Adrenal gland (tissue), 12 donors: Measurements from ENCODE around the gene MAD2L1BP. TPM values are rescaled to one million over a fixed set of nuclear protein-coding genes. Genes with fewer than 3 reads are reported as not detected.

Experiments used
- DNase-seq, 7 donors: peaks; one replicate each; pipeline ENCODE4 v3.0.0-alpha.2; 2019 to 2020
- H3K27ac ChIP-seq, 5 donors: fragments of 200-600 bp; sonication (generic) in 4 of 5; 1 replicate in 3 of 5; 2 replicates in 2 of 5; pipeline versions ENCODE4 v1.5.1 to v1.8.0; 2016 to 2020; ENCODE audit warnings: mild to moderate bottlenecking in 1 of 5
- H3K27me3 ChIP-seq: fragments of 200-600 bp; 2 replicates; pipeline ENCODE4 v1.8.0; 2021
- H3K36me3 ChIP-seq, 2 donors: fragments of 200-600 bp; replicated peaks in 1 of 2; 1 replicate in 1 of 2; 2 replicates in 1 of 2; pipeline versions ENCODE4 v1.5.1 to v1.8.0; 2018 to 2022
- H3K4me1 ChIP-seq, 2 donors: fragments of 200-600 bp; replicated peaks in 1 of 2; 1 replicate in 1 of 2; 2 replicates in 1 of 2; pipeline versions ENCODE4 v1.5.1 to v1.8.0; 2018 to 2021
- H3K4me3 ChIP-seq, 4 donors: fragments of 200-600 bp; sonication (generic) in 3 of 4; one replicate each; pipeline ENCODE4 v1.5.1; 2016 to 2018
- H3K9me3 ChIP-seq, 3 donors: fragments of 200-600 bp; sonication (generic) in 1 of 3; replicated peaks in 1 of 3; 1 replicate in 2 of 3; 2 replicates in 1 of 3; pipeline versions ENCODE4 v1.5.1 to v1.8.0; 2016 to 2021
- CTCF ChIP-seq, 6 experiments: fragments of 450-650 bp in 4 of 6; fragments of 200-600 bp in 2 of 6; sonication (generic) in 1 of 6; IDR thresholded peaks; 1 replicate in 5 of 6; 2 replicates in 1 of 6; pipeline versions ENCODE4 v1.5.1 to v1.8.0; 2016 to 2021; ENCODE audit warnings: antibody characterized with exemption in 6 of 6, mild to moderate bottlenecking in 2 of 6, moderate library complexity in 1 of 6
- POLR2A ChIP-seq, 2 donors: fragments of 450-650 bp; IDR thresholded peaks; one replicate each; pipeline ENCODE4 v1.6.1; 2017; ENCODE audit warnings: antibody characterized with exemption in 2 of 2, mild to moderate bottlenecking in 2 of 2, moderate library complexity in 1 of 2
- WGBS, 4 donors: extraction: QIAGEN DNeasy Blood & Tissue Kit in 2 of 4; methylation state at CpG; one replicate each; pipeline versions ENCODE4 v1.1.5 to v1.1.7; 2013 to 2017; 5-methylcytosine and 5-hydroxymethylcytosine counted together
- intact Hi-C, 2 donors: fragments of 100-400 bp; cut with DNase I; formaldehyde crosslinking; loops; one replicate each; pipeline versions ENCODE4 v1.14.1 to v1.15.0; 2022 to 2023
- polyA plus RNA-seq, 3 donors: library from polyadenylated mRNA; stranded (reverse); fragments of 200-250 nt in 2 of 3; fragments of 350-450 nt in 1 of 3; fragmentation: Illumina TruSeq in 1 of 3; extraction: RNeasy Lipid Tissue Mini Kit (QIAGEN cat#74804) in 1 of 3; gene quantifications; one replicate each; pipeline ENCODE4 v1.2.3, GENCODE V29; 2013 to 2014
- total RNA-seq, 9 donors: library from RNA; depleted of rRNA in 4 of 9; stranded (reverse); fragments of >200 nt in 4 of 9; fragments of 120-200 nt in 1 of 9; fragmentation: NEBNext Ultra II Directional in 1 of 9; extraction: Animal tissue kit (Norgen Biotek cat#: 25700) in 1 of 9; gene quantifications; one replicate each; pipeline versions ENCODE4 v1.1.0 to v1.2.4, GENCODE V29; 2013 to 2023
- donor health status: healthy with polysubstance abuse.
- donor health status: Bipolar disorder and iron deficiency.
- donor health status: DM: yes; HTN: yes; CAD: no.
- donor health status: DM: no; HTN: no; CAD: no.
- donor health status: DM: no; HTN: no; CAD: no.
- donor health status: DM: yes; HTN: yes; CAD: no.

The MAD2L1BP gene
- total and polyA plus RNA-seq, 12 donors = 15.2 to 112 (median 27.2) TPM

DNA sequence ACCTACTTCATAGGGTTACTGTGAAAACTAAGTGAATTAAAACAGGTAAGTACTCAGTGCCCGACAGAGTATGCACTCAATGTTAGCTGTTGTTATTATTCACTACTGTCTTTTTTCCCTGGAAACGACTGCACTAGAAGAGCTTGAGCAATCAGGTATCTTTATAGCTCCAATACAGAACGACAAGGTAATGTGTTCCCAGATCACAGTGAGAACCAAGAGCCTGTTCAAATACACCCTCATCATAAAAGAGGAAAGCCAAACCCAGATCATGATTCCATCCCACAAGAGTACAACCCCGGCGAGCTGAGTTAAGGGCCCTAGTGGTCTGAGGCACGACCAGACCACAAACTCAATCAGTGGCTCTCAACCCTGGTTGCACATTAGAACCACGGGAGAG lies 42.1 kb downstream of the MAD2L1BP start:
- Histone ChIP-seq H3K27ac (no peak overlapping the region), H3K27me3 (no peaks in the 10 kb centered on the region), H3K4me1 (peaks cover 13% of the 10 kb centered on the region in 2 donors), H3K9me3 (no peaks in the 10 kb centered on the region), H3K36me3 (peaks cover 0 to 68% of the 10 kb centered on the region in 2 donors), H3K4me3 (no peak overlapping the region)
- WGBS, 4 donors = 83 to 88% (median 87%) methylated on average over 7 of the region's 7 CpGs
- DNase-seq = no peak
- no peak for TF ChIP-seq POLR2A (IDR thresholded peaks at IDR 0.05)
- TF ChIP-seq CTCF (IDR thresholded peaks at IDR 0.05) = no peak
- intact Hi-C loops = no loop called here

GRCh38 chr6:43678341-43678740 lies 42.7 kb downstream of the MAD2L1BP start:
- H3K4me3 ChIP-seq = no peak overlapping the region
- WGBS, 4 donors = 88 to 94% (median 91%) methylated on average over 7 of the region's 7 CpGs
- TF ChIP-seq CTCF (IDR thresholded peaks at IDR 0.05) (no peak), POLR2A (IDR thresholded peaks at IDR 0.05) (no peak)
- no peak for DNase-seq
- peaks cover 7 to 8% of the 10 kb centered on the region in 2 donors for H3K4me1 ChIP-seq
- H3K36me3 ChIP-seq = peaks cover 0 to 67% of the 10 kb centered on the region in 2 donors
- no peaks in the 10 kb centered on the region for H3K9me3 ChIP-seq
- intact Hi-C loops = no loop called here
- H3K27me3 ChIP-seq = no peaks in the 10 kb centered on the region
- no peak overlapping the region for H3K27ac ChIP-seq

DNA sequence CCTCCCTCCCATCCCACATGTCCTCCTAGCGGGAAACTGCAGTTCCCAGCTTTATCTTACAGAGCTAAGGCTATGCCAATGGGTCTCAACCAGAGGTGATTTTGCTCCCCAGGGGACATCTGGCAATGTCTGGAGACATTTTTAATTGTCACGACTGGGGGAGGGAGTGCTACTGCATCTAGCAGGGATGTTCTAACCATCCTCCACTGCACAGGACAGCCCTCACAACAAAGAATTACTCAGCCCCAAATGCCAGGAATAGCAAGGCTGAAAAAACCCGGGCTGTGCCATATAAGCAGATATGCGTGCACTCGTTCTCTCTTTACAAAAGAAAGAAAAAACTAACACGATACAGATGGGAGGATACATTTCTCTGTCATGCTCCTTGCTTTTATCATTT lies 43.4 kb downstream of the MAD2L1BP start:
- Histone ChIP-seq H3K27me3 (no peaks in the 10 kb centered on the region), H3K27ac (no peak overlapping the region), H3K4me1 (peaks cover 0 to under 1% of the 10 kb centered on the region in 2 donors), H3K4me3 (no peak overlapping the region), H3K9me3 (no peaks in the 10 kb centered on the region), H3K36me3 (peaks cover 0 to 60% of the 10 kb centered on the region in 2 donors)
- no peak for TF ChIP-seq POLR2A (IDR thresholded peaks at IDR 0.05)
- TF ChIP-seq CTCF (IDR thresholded peaks at IDR 0.05) = no peak
- no peak for DNase-seq
- intact Hi-C loops = no loop called here
- 84 to 93% (median 88%) methylated on average over 6 of the region's 6 CpGs for WGBS, 4 donors

GRCh38 chr6:43680308-43681200 lies 44.9 kb downstream of the MAD2L1BP start:
- intact Hi-C loops = no loop called here
- TF ChIP-seq CTCF (IDR thresholded peaks at IDR 0.05) (no peak), POLR2A (IDR thresholded peaks at IDR 0.05) (no peak)
- Histone ChIP-seq H3K4me1 (no peaks in the 10 kb centered on the region), H3K36me3 (peaks cover 0 to 45% of the 10 kb centered on the region in 2 donors), H3K27ac (no peak overlapping the region), H3K9me3 (no peaks in the 10 kb centered on the region), H3K27me3 (no peaks in the 10 kb centered on the region), H3K4me3 (no peak overlapping the region)
- no peak for DNase-seq
- WGBS, 4 donors = 73 to 84% (median 80%) methylated on average over 10 to 11 of the region's 11 CpGs
